K562 (cell line): ENCODE measurements around the gene KLHL30. TPM values are rescaled to one million over a fixed set of nuclear protein-coding genes. Genes with fewer than 3 reads are reported as not detected.

Experiments
- ATAC-seq: fragments of 200-7000 bp; cut with Tn5 transposase; 3 replicates; pipeline ENCODE4 v1.9.1; 2020; ENCODE audit warnings: moderate library complexity
- BruUV-seq: library from RNA; stranded (reverse); fragments of 400-500 nt; replicated peaks from 2 replicates; lab custom pipeline; 2021; lab: Mats Ljungman, UMichigan
- CTCF ChIA-PET: fragments of 300-600 bp; formaldehyde crosslinking; extraction: SDS; loops from one replicate; lab custom pipeline; 2021; ENCODE audit warnings: low intra/inter-chr PET ratio; lab: Yijun Ruan, JAX
- POLR2A ChIA-PET: fragments of 300-600, 350-650 bp; sonication (Branson Sonifier 250); formaldehyde crosslinking; extraction: SDS; loops from one replicate; lab custom pipeline; 2021; ENCODE audit warnings: antibody characterized with exemption, inconsistent platforms; lab: Yijun Ruan, JAX
- DNase-seq, 4 experiments: peaks; one replicate each; pipeline versions ENCODE4 v3.0.0 to v3.0.0-alpha.2; 2011 to 2018; ENCODE audit warnings: low spot score in 3 of 4, mixed read lengths in 3 of 4; ENCODE audit errors: extremely low read depth in 1 of 4
- FAIRE-seq: peaks from 2 replicates; lab custom pipeline; 2011; peaks lifted over from hg19 to GRCh38; lab: Jason Lieb, UNC
- H2AFZ ChIP-seq: 2 replicates; pipeline ENCODE4 v1.6.0; 2011; ENCODE audit warnings: low read depth, low read length, control low read depth, inconsistent platforms
- H3K27ac ChIP-seq: fragments of 200-600 bp; 3 replicates; pipeline ENCODE4 v1.8.0; 2011; ENCODE audit warnings: low read depth, mild to moderate bottlenecking, control low read depth, inconsistent platforms, low read length, moderate library complexity, mixed read lengths; ENCODE audit errors: extremely low read depth
- H3K27me3 ChIP-seq, 2 experiments: fragments of 300-600 bp in 1 of 2; 2 replicates in 1 of 2; 3 replicates in 1 of 2; pipeline versions ENCODE4 v1.6.0 to v1.8.0; 2011; ENCODE audit warnings: inconsistent platforms in 2 of 2, low read length in 2 of 2, mild to moderate bottlenecking in 1 of 2, mixed read lengths in 1 of 2, moderate library complexity in 1 of 2; ENCODE audit not compliant: control insufficient read depth in 2 of 2, insufficient read depth in 2 of 2
- H3K36me3 ChIP-seq: fragments of 300-600 bp; 3 replicates; pipeline ENCODE4 v1.8.0; 2011; ENCODE audit warnings: mild to moderate bottlenecking, low read length, inconsistent platforms; ENCODE audit not compliant: control insufficient read depth, insufficient read depth
- H3K4me1 ChIP-seq, 2 experiments: fragments of 200-600 bp in 1 of 2; replicated peaks in 1 of 2; 2 replicates in 1 of 2; 3 replicates in 1 of 2; pipeline versions ENCODE4 v1.5.1 to v1.8.0; 2011; ENCODE audit warnings: inconsistent platforms in 2 of 2, low read length in 2 of 2, mild to moderate bottlenecking in 1 of 2, mixed read lengths in 1 of 2, moderate library complexity in 1 of 2; ENCODE audit not compliant: control insufficient read depth in 2 of 2, insufficient read depth in 2 of 2
- H3K4me2 ChIP-seq: 2 replicates; pipeline ENCODE4 v1.6.1; 2011; ENCODE audit warnings: low read length, control low read depth, inconsistent platforms, mixed read lengths; ENCODE audit not compliant: insufficient read depth
- H3K4me3 ChIP-seq: fragments of 200-600 bp; sonication (generic), shearing (Covaris generic); 2 replicates; pipeline ENCODE4 v1.5.1; 2016; ENCODE audit warnings: control low read depth, inconsistent platforms
- H3K79me2 ChIP-seq: fragments of 200-600 bp; 3 replicates; pipeline ENCODE4 v1.8.0; 2011; ENCODE audit warnings: low read length, inconsistent platforms; ENCODE audit not compliant: control insufficient read depth, insufficient read depth
- H3K9ac ChIP-seq, 2 experiments: 2 replicates each; pipeline versions ENCODE4 v1.6.0 to v1.6.1; 2011; ENCODE audit warnings: low read depth in 2 of 2, low read length in 2 of 2, control low read depth in 1 of 2, inconsistent platforms in 1 of 2, mild to moderate bottlenecking in 1 of 2, mixed read lengths in 1 of 2; ENCODE audit not compliant: insufficient read depth in 1 of 2
- H3K9me1 ChIP-seq: one replicate; pipeline ENCODE4 v1.6.0; 2011; ENCODE audit warnings: inconsistent platforms, mild to moderate bottlenecking, low read length, moderate library complexity; ENCODE audit not compliant: control insufficient read depth, insufficient read depth
- H3K9me3 ChIP-seq: replicated peaks from 2 replicates; pipeline ENCODE4 v1.5.1; 2011; ENCODE audit warnings: low read depth, low read length, inconsistent platforms; ENCODE audit not compliant: control insufficient read depth, insufficient read depth
- H4K20me1 ChIP-seq: replicated peaks from 2 replicates; pipeline ENCODE4 v1.6.1; 2011; ENCODE audit warnings: low read length, inconsistent platforms, mixed read lengths; ENCODE audit not compliant: control insufficient read depth, insufficient read depth
- CSDE1 ChIP-seq, 2 experiments: fragments of 450-650 bp; IDR thresholded peaks; 2 replicates each; pipeline ENCODE4 v1.6.1; 2016; ENCODE audit warnings: mild to moderate bottlenecking in 1 of 2
- FOXM1 ChIP-seq, 2 experiments: fragments of 450-650 bp in 1 of 2; sonication (generic) in 1 of 2; formaldehyde crosslinking in 1 of 2; IDR thresholded peaks; 2 replicates each; pipeline versions ENCODE4 v1.6.1 to v1.9.0; 2017 to 2022; ENCODE audit warnings: low read depth in 2 of 2, mild to moderate bottlenecking in 2 of 2, missing genetic modification reagents in 1 of 2, moderate library complexity in 1 of 2
- HOXB6 ChIP-seq: fragments of 250-450 bp; sonication (Bioruptor Pico); IDR thresholded peaks from 2 replicates; pipeline ENCODE4 v1.5.1; 2022; ENCODE audit warnings: mild to moderate bottlenecking, borderline replicate concordance
- KAT2B ChIP-seq: IDR thresholded peaks from one replicate; pipeline ENCODE4 v1.6.1; 2012; ENCODE audit warnings: low read depth, mild to moderate bottlenecking, control low read depth, inconsistent platforms, low read length, moderate library complexity
- NEUROD1 ChIP-seq: fragments of 150-350 bp; IDR thresholded peaks from 2 replicates; pipeline ENCODE4 v1.6.1; 2014; ENCODE audit warnings: borderline replicate concordance, low read length, low read depth; ENCODE audit not compliant: partially characterized antibody
- POLR2A ChIP-seq: fragments of 450-650 bp; conservative IDR thresholded peaks from 2 replicates; pipeline ENCODE4 v1.6.1; 2016
- TFAM ChIP-seq: fragments of 250-450 bp; sonication (Bioruptor Pico); conservative IDR thresholded peaks from 2 replicates; pipeline ENCODE4 v1.5.0; 2021; ENCODE audit warnings: mild to moderate bottlenecking, moderate library complexity
- ZNF140 ChIP-seq: fragments of 250-450 bp; sonication (Bioruptor Pico); IDR thresholded peaks from 2 replicates; pipeline ENCODE4 v1.8.0; 2021; ENCODE audit warnings: moderate library complexity, mild to moderate bottlenecking, inconsistent platforms
- WGBS: fragments of 100-300 bp; shearing (Covaris generic); methylation state at CpG from one replicate; pipeline ENCODE4 v1.1.6; 2016; ENCODE audit warnings: low coverage, mixed read lengths; ENCODE audit not compliant: insufficient coverage; ENCODE audit errors: missing lambda C conversion rate; 5-methylcytosine and 5-hydroxymethylcytosine counted together
- in situ Hi-C: fragments of 300-500 bp; cut with MboI; formaldehyde crosslinking; loops from 4 replicates; pipeline ENCODE4 v1.15.0; 2018; ENCODE audit warnings: inconsistent platforms, mixed read lengths
- intact Hi-C: fragments of 100-400 bp; cut with micrococcal nuclease; formaldehyde crosslinking; loops from 2 replicates; pipeline ENCODE4 v1.14.2; 2022
- polyA plus RNA-seq, 8 experiments: library from polyadenylated mRNA; depleted of rRNA in 4 of 8; stranded (reverse) in 5 of 8; unstranded in 3 of 8; fragments of >200 nt; fragmentation: Nextera tagmentation in 2 of 8; fragmentation: Illumina TruSeq in 1 of 8; extraction: Ambion mirVana in 2 of 8; extraction: Trizol in 1 of 8; gene quantifications; 2 replicates each; pipeline versions ENCODE4 v1.2.1 to v1.2.3, GENCODE V29; 2011 to 2014; ENCODE audit warnings: inconsistent platforms in 1 of 8, missing spikeins in 1 of 8
- total RNA-seq, 7 experiments: library from RNA; depleted of rRNA in 6 of 7; stranded (reverse); fragments of >200 nt in 6 of 7; fragmentation: Illumina TruSeq in 2 of 7; extraction: Trizol in 2 of 7; gene quantifications; 2 replicates each; pipeline versions ENCODE4 v1.2.1 to v1.2.3, GENCODE V29; 2011 to 2021; ENCODE audit warnings: low replicate concordance in 1 of 7
- TF ChIP-seq, protein P1 (sequence below): fragments of 450-650 bp; formaldehyde crosslinking; IDR thresholded peaks from 2 replicates; pipeline ENCODE4 v1.4.0; 2020; ENCODE audit warnings: mild to moderate bottlenecking, moderate library complexity
- TF ChIP-seq, protein P2 (sequence below), 2 experiments: fragments of 450-650 bp in 1 of 2; sonication (generic) in 1 of 2; formaldehyde crosslinking in 1 of 2; IDR thresholded peaks in 1 of 2; conservative IDR thresholded peaks in 1 of 2; 2 replicates each; pipeline versions ENCODE4 v1.6.1 to v1.8.1; 2016 to 2023; ENCODE audit warnings: mild to moderate bottlenecking in 2 of 2, moderate library complexity in 2 of 2, inconsistent platforms in 1 of 2, missing genetic modification reagents in 1 of 2

Gene KLHL30
- total and polyA plus RNA-seq, 9 of the 15 experiments (the other 6 are each of a cell fraction or from before 2014, with no cell fraction given): 0.04 TPM; not detected in 8

DNA sequence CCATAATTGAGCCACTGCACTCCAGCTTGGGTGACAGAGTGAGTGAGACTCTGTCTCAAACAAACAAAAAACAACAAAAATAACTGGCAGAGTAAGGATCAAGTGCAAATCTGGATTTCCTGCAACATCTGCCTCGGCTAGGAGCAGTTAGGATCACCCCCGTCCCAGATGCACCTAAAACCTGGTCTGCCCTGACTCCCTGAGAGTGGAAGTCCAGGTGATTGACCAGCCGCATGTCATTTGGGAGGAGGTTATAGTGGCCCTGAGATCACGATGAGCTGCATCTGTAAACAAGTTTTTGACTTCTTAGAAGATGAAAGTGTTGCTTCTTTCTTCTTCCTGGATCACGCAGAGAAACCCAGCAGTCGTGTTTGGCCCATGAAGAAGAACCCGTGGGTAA lies 43.3 kb upstream of the KLHL30 start:
- Histone ChIP-seq H3K9me1 (peaks cover 3% of the 10 kb centered on the region), H3K4me1 (peaks cover 6 to 20% of the 10 kb centered on the region in 2 experiments; a peak in 3 of 5 replicates), H3K27me3 (no peaks in the 10 kb centered on the region), H3K4me3 (no peak overlapping the region), H3K79me2 (no peaks in the 10 kb centered on the region), H3K27ac (no peak overlapping the region), H3K9ac (no peak overlapping the region), H4K20me1 (no peaks in the 10 kb centered on the region), H3K36me3 (peaks cover 17% of the 10 kb centered on the region; the same call in 2 of the 3 replicates), H2AFZ (no peak overlapping the region)
- no TSS peak for BruUV-seq
- 90% methylated on average over 7 of the region's 7 CpGs for WGBS
- ATAC-seq (no peak), FAIRE-seq (no peak)
- POLR2A ChIA-PET: interaction anchor here (0.6 kb wide), 1 partner anchor 68 kb away, joined by 3 read pairs; no protein-coding TSS in a partner anchor
- intact Hi-C loops: no loop called here
- no peak for TF ChIP-seq NEUROD1
- no peak for TF ChIP-seq HOXB6 (CRISPR knock-in tag)
- TF ChIP-seq ZNF140 (CRISPR knock-in tag): no peak
- no peak for TF ChIP-seq TFAM (CRISPR knock-in tag)
- TF ChIP-seq FOXM1 (IDR thresholded peaks at IDR 0.05; ENCODE audit: low read depth): no peak
- TF ChIP-seq FOXM1 (CRISPR knock-in tag; IDR thresholded peaks at IDR 0.05; ENCODE audit: low read depth): no peak
- no peak for TF ChIP-seq KAT2B
- TF ChIP-seq, protein P1, sequence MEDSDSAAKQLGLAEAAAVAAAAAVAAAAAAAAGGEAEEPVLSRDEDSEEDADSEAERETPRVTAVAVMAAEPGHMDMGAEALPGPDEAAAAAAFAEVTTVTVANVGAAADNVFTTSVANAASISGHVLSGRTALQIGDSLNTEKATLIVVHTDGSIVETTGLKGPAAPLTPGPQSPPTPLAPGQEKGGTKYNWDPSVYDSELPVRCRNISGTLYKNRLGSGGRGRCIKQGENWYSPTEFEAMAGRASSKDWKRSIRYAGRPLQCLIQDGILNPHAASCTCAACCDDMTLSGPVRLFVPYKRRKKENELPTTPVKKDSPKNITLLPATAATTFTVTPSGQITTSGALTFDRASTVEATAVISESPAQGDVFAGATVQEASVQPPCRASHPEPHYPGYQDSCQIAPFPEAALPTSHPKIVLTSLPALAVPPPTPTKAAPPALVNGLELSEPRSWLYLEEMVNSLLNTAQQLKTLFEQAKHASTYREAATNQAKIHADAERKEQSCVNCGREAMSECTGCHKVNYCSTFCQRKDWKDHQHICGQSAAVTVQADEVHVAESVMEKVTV (CRISPR knock-in tag): no peak
- TF ChIP-seq POLR2A: no peak
- TF ChIP-seq CSDE1 (IDR thresholded peaks at IDR 0.05): no peak
- TF ChIP-seq, protein P2, sequence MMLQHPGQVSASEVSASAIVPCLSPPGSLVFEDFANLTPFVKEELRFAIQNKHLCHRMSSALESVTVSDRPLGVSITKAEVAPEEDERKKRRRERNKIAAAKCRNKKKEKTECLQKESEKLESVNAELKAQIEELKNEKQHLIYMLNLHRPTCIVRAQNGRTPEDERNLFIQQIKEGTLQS (IDR thresholded peaks at IDR 0.05): no peak
- TF ChIP-seq, protein P2 (CRISPR knock-in tag; conservative IDR thresholded peaks at IDR 0.05): no peak
- TF ChIP-seq, all 486 proteins: peak for 0
- Histone ChIP-seq H3K4me2 (no peak overlapping the region), H3K9me3 (no peaks in the 10 kb centered on the region)
- CTCF ChIA-PET: no interaction called here
- in situ Hi-C loops: no loop called here
- DNase-seq: no peak
